GM21515 (cell line): ENCODE data around the gene SLC39A11.

Source experiments
- ATAC-seq: cut with Tn5 transposase; IDR thresholded peaks from one replicate; pipeline ENCODE4 v1.9.1; 2021; ENCODE audit not compliant: unreplicated experiment

Gene SLC39A11

GRCh38 chr17:72609501-72609900 lies 483.0 kb downstream of the SLC39A11 start:
- ATAC-seq, result no peak

- no peak for ATAC-seq
Measured at GRCh38 chr17:72608436-72608835, 484.1 kb downstream of the SLC39A11 start.

GRCh38 chr17:72606656-72607055 lies 485.8 kb downstream of the SLC39A11 start:
- no peak for ATAC-seq

GRCh38 chr17:72605543-72605942 lies 486.9 kb downstream of the SLC39A11 start:
- ATAC-seq, result no peak

- ATAC-seq, result no peak
Measured at GRCh38 chr17:72604518-72604917, 488.0 kb downstream of the SLC39A11 start.

GRCh38 chr17:72603420-72604242 lies 488.9 kb downstream of the SLC39A11 start:
- ATAC-seq, result no peak

GRCh38 chr17:72602517-72603419 lies 489.7 kb downstream of the SLC39A11 start:
- no peak for ATAC-seq

GRCh38 chr17:72600934-72601333 lies 491.6 kb downstream of the SLC39A11 start:
- no peak for ATAC-seq

- ATAC-seq, result no peak
Measured at GRCh38 chr17:72599891-72600290, 492.6 kb downstream of the SLC39A11 start.

- no peak for ATAC-seq
Measured at GRCh38 chr17:72598695-72599094, 493.8 kb downstream of the SLC39A11 start.

GRCh38 chr17:72597354-72598087 lies 495.0 kb downstream of the SLC39A11 start:
- ATAC-seq, result no peak
